ENCODE results near the gene APOA4. TPM values are rescaled to one million over a fixed set of nuclear protein-coding genes. Genes with fewer than 3 reads are reported as not detected.
A peak's percentile ranks its signal among the peaks of the same experiment; 100 is the strongest.

Gene APOA4
- total RNA-seq, 2 experiments from 2014 or later: not detected

DNA sequence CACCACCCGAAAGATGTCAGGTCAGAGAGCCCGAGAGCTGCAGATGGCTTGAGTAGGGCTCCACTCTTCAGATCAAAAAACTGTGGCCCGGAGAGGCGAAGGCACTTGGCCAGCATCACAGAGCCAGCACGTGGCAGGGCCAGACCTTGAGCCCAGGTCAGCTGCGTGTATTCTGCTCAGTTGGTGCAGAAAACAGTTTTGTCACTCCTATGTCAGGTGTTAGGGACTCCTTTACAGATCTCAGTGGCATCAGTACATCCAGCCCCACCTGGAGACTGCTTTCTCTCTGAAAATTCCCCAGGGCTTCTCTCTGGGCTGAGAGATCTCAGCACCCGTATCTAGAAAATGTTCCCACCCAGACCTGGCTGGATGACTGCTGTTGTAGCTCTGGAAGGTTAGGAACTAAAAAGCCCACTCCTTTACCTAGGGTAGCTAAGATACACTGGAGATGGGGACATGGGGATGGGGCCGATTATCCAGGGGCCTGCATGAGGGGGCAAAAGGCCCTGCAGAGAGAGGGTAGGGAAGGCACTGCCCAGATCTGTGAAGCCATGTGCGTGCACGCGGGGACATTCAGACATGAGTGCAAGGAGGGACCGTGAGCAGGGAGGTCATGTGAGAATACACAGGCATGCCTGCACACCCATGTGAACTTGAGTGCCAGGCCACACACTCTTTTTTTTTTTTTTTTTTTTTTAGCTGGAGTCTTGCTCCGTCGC is 10.9 kb upstream of the APOA4 start:
- peak overlapping the region; percentile 9 for H3K27ac Mint-ChIP-seq
- DNase-seq: no peak
- no peaks in the 10 kb centered on the region for H3K36me3 Mint-ChIP-seq (ENCODE audit: low read depth)
- ChIA-PET CTCF (interaction anchor here (1.0 to 3.8 kb wide), 2 partner anchors 17 to 42 kb away, joined by 3 to 33 read pairs; partner anchors contain the start of gene APOA5), POLR2A (no interaction called here)
- H3K4me3 Mint-ChIP-seq: no peak overlapping the region
- no peaks in the 10 kb centered on the region for H3K27me3 Mint-ChIP-seq
- peaks cover 16% of the 10 kb centered on the region for H3K4me1 Mint-ChIP-seq
- H3K9me3 Mint-ChIP-seq: no peaks in the 10 kb centered on the region

GRCh38 chr11:116833491-116833815 is 10.3 kb upstream of the APOA4 start:
- Mint-ChIP-seq H3K9me3 (no peaks in the 10 kb centered on the region), H3K4me1 (peaks cover 16% of the 10 kb centered on the region), H3K4me3 (no peak overlapping the region), H3K27ac (no peak overlapping the region), H3K27me3 (no peaks in the 10 kb centered on the region), H3K36me3 (ENCODE audit: low read depth) (no peaks in the 10 kb centered on the region)
- CTCF ChIA-PET: interaction anchor here (1.0 to 3.8 kb wide), 2 partner anchors 16 to 41 kb away, joined by 3 to 33 read pairs; partner anchors contain the start of gene APOA5
- DNase-seq: no peak
- POLR2A ChIA-PET: no interaction called here

- H3K36me3 Mint-ChIP-seq (ENCODE audit: low read depth): no peaks in the 10 kb centered on the region
- no peaks in the 10 kb centered on the region for H3K27me3 Mint-ChIP-seq
- DNase-seq: no peak
- peaks cover 16% of the 10 kb centered on the region for H3K4me1 Mint-ChIP-seq
- H3K27ac Mint-ChIP-seq: peak overlapping the region; percentile 46
- ChIA-PET CTCF (interaction anchor here (0.9 to 1.0 kb wide), 2 partner anchors 15 kb away, joined by 3 to 4 read pairs; no protein-coding TSS in a partner anchor), POLR2A (no interaction called here)
- no peaks in the 10 kb centered on the region for H3K9me3 Mint-ChIP-seq
- H3K4me3 Mint-ChIP-seq: no peak overlapping the region
These were observed 9.5 kb upstream of the APOA4 start for GRCh38 chr11:116832350-116833290.

DNA sequence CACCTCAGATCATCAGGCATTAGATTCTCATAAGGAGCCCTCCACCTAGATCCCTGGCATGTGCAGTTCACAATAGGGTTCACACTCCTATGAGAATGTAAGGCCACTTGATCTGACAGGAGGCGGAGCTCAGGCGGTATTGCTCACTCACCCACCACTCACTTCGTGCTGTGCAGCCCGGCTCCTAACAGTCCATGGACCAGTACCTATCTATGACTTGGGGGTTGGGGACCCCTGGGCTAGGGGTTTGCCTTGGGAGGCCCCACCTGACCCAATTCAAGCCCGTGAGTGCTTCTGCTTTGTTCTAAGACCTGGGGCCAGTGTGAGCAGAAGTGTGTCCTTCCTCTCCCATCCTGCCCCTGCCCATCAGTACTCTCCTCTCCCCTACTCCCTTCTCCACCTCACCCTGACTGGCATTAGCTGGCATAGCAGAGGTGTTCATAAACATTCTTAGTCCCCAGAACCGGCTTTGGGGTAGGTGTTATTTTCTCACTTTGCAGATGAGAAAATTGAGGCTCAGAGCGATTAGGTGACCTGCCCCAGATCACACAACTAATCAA is 8.8 kb upstream of the APOA4 start:
- ChIA-PET CTCF (interaction anchor here (0.9 kb wide), 1 partner anchor 16 kb away, joined by 4 read pairs; no protein-coding TSS in a partner anchor), POLR2A (no interaction called here)
- Mint-ChIP-seq H3K4me1 (peaks cover 16% of the 10 kb centered on the region), H3K9me3 (no peaks in the 10 kb centered on the region), H3K36me3 (ENCODE audit: low read depth) (no peaks in the 10 kb centered on the region), H3K27me3 (no peaks in the 10 kb centered on the region), H3K4me3 (no peak overlapping the region), H3K27ac (no peak overlapping the region)
- DNase-seq: no peak

DNA sequence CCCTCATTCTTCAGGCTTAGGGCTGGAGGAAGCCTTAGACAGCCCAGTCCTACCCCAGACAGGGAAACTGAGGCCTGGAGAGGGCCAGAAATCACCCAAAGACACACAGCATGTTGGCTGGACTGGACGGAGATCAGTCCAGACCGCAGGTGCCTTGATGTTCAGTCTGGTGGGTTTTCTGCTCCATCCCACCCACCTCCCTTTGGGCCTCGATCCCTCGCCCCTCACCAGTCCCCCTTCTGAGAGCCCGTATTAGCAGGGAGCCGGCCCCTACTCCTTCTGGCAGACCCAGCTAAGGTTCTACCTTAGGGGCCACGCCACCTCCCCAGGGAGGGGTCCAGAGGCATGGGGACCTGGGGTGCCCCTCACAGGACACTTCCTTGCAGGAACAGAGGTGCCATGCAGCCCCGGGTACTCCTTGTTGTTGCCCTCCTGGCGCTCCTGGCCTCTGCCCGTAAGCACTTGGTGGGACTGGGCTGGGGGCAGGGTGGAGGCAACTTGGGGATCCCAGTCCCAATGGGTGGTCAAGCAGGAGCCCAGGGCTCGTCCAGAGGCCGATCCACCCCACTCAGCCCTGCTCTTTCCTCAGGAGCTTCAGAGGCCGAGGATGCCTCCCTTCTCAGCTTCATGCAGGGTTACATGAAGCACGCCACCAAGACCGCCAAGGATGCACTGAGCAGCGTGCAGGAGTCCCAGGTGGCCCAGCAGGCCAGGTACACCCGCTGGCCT is 7.2 kb upstream of the APOA4 start:
- Mint-ChIP-seq H3K4me3 (no peak overlapping the region), H3K27ac (no peak overlapping the region), H3K9me3 (no peaks in the 10 kb centered on the region), H3K36me3 (ENCODE audit: low read depth) (no peaks in the 10 kb centered on the region), H3K4me1 (peaks cover 7% of the 10 kb centered on the region), H3K27me3 (no peaks in the 10 kb centered on the region)
- ChIA-PET POLR2A (no interaction called here), CTCF (interaction anchor here (0.7 kb wide), 1 partner anchor 39 kb away, joined by 4 read pairs; the partner anchor contains the start of gene APOA5)
- no peak for DNase-seq

DNA sequence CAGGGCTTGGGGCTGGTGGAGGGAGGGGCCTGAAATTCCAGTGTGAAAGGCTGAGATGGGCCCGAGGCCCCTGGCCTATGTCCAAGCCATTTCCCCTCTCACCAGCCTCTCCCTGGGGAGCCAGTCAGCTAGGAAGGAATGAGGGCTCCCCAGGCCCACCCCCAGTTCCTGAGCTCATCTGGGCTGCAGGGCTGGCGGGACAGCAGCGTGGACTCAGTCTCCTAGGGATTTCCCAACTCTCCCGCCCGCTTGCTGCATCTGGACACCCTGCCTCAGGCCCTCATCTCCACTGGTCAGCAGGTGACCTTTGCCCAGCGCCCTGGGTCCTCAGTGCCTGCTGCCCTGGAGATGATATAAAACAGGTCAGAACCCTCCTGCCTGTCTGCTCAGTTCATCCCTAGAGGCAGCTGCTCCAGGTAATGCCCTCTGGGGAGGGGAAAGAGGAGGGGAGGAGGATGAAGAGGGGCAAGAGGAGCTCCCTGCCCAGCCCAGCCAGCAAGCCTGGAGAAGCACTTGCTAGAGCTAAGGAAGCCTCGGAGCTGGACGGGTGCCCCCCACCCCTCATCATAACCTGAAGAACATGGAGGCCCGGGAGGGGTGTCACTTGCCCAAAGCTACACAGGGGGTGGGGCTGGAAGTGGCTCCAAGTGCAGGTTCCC is 6.5 kb upstream of the APOA4 start, which contains the start of gene APOC3:
APOC3 (plus strand) TSS at position 383 of the 659 bp plus-strand sequence. CDS start 676 bp downstream, outside the sequence.
- H3K27me3 Mint-ChIP-seq: no peaks in the 10 kb centered on the region
- peaks cover under 1% of the 10 kb centered on the region for H3K4me1 Mint-ChIP-seq
- no peak within 1 kb of the TSS for H3K27ac Mint-ChIP-seq
- ChIA-PET POLR2A (no interaction called here), CTCF (interaction anchor here (0.7 kb wide), 1 partner anchor 38 kb away, joined by 4 read pairs; the partner anchor contains the start of gene APOA5)
- H3K9me3 Mint-ChIP-seq: no peaks in the 10 kb centered on the region
- no peaks in the 10 kb centered on the region for H3K36me3 Mint-ChIP-seq (ENCODE audit: low read depth)
- DNase-seq: no peak
- no peak within 1 kb of the TSS for H3K4me3 Mint-ChIP-seq

DNA sequence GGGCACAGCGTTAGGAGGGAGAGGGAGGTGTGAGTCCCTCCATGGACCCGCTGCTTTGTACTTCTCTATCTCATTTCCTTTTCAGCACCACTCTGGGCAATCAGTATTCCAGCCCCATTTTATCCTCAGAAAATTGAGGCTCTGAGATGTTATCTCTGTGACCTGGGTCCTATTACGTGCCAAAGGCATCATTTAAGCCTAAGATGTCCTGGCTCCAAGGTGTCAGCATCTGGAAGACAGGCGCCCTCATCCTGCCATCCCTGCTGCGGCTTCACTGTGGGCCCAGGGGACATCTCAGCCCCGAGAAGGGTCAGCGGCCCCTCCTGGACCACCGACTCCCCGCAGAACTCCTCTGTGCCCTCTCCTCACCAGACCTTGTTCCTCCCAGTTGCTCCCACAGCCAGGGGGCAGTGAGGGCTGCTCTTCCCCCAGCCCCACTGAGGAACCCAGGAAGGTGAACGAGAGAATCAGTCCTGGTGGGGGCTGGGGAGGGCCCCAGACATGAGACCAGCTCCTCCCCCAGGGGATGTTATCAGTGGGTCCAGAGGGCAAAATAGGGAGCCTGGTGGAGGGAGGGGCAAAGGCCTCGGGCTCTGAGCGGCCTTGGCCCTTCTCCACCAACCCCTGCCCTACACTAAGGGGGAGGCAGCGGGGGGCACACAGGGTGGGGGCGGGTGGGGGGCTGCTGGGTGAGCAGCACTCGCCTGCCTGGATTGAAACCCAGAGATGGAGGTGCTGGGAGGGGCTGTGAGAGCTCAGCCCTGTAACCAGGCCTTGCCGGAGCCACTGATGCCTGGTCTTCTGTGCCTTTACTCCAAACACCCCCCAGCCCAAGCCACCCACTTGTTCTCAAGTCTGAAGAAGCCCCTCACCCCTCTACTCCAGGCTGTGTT is 5.8 kb upstream of the APOA4 start:
- Mint-ChIP-seq H3K27me3 (no peaks in the 10 kb centered on the region), H3K36me3 (ENCODE audit: low read depth) (no peaks in the 10 kb centered on the region), H3K27ac (no peak overlapping the region), H3K4me1 (no peaks in the 10 kb centered on the region), H3K4me3 (no peak overlapping the region), H3K9me3 (no peaks in the 10 kb centered on the region)
- ChIA-PET POLR2A (no interaction called here), CTCF (no interaction called here)
- DNase-seq: no peak

- H3K27ac Mint-ChIP-seq: no peak overlapping the region
- H3K27me3 Mint-ChIP-seq: no peaks in the 10 kb centered on the region
- H3K4me3 Mint-ChIP-seq: no peak overlapping the region
- H3K9me3 Mint-ChIP-seq: no peaks in the 10 kb centered on the region
- no peak for DNase-seq
- H3K4me1 Mint-ChIP-seq: no peaks in the 10 kb centered on the region
- no peaks in the 10 kb centered on the region for H3K36me3 Mint-ChIP-seq (ENCODE audit: low read depth)
- ChIA-PET CTCF (interaction anchor here (1.4 kb wide), 1 partner anchor 8 kb away, joined by 5 read pairs; no protein-coding TSS in a partner anchor), POLR2A (no interaction called here)
These were observed 4.4 kb upstream of the APOA4 start for GRCh38 chr11:116827461-116827860.

DNA sequence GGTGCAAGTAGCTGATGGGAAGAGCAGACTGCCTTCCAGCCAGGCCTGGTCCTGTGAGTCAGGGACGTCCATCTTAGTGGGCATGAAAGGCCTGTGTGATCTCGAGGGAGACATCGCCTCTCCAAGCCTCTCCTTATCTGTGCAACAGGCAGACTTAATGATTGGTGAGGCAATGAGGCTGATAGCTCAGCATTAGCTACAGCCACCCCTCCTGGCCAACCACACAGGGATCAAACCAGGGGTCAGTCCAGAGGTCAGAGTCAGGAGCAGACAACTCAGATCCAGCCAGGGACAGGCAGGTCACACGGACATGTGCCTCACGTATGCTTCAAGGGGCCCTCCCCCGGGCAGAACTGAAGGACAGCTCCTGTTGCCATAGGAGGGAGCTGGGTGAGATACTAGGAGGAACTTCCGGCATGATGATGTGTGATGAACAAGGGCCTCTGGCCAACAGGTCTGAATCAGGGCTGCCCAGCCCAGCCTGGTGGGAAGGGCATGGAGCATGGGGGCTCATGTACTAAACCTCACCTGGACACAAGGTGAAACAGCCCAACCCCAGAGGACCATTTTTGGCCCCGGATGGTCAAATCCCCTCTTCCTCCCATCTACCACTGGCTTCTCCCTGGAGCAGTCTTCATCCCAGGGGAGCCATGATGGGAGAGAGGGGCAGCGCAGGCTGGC is 3.8 kb upstream of the APOA4 start:
- POLR2A ChIA-PET: no interaction called here

DNA sequence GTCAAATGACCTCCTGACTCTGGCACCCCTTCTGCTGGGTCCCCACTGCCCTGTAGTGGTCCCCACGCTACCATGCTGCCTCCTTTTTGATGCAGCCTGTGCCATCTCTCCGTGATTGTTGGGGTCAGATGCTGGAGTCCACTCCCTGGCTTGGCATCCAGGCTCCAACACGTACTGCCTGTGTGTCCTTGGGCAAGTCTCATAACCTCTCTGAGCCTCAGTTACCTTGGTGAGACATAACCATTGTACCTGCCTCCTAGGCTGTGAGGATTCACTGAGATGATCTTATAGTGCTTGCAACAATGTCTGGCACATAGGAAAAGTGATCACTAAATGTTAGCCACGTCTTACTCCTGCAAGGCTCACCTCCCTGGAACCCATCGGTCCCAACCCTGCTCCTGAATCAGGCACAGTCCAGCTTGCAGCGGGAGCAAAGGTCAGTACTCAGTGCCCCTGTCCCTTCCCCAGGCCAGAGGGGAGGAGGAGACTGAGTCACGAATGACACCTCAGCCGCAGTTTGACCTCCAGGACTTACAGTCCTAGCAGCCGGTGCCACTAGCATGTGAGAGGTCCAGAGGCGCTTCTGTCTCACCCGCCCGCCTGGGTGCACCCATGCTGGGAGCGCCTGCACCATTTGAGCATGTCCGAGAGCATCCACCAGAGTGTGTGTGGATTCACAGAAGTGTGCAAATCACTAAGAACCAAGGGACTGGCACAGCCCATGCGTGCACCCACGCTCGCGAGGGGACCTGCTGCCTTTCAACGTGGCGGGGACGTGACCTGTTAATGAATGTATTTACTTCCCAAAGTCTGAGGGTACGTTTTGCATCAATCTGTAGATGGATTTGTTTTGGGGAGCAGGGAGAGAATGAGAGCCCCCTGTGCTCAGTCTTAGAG is 3.0 kb upstream of the APOA4 start:
- no peak overlapping the region for H3K4me3 Mint-ChIP-seq
- no peak overlapping the region for H3K27ac Mint-ChIP-seq
- ChIA-PET CTCF (interaction anchor here (1.0 to 1.4 kb wide), 2 partner anchors 10 kb away, joined by 3 to 5 read pairs; no protein-coding TSS in a partner anchor), POLR2A (no interaction called here)
- no peaks in the 10 kb centered on the region for H3K9me3 Mint-ChIP-seq
- H3K36me3 Mint-ChIP-seq (ENCODE audit: low read depth): no peaks in the 10 kb centered on the region
- no peak for DNase-seq
- no peaks in the 10 kb centered on the region for H3K27me3 Mint-ChIP-seq
- H3K4me1 Mint-ChIP-seq: no peaks in the 10 kb centered on the region

More for the DNA sequence above, 3.8 kb upstream of the APOA4 start:
- Mint-ChIP-seq H3K9me3 (no peaks in the 10 kb centered on the region), H3K4me1 (no peaks in the 10 kb centered on the region), H3K27ac (no peak overlapping the region), H3K36me3 (ENCODE audit: low read depth) (no peaks in the 10 kb centered on the region), H3K27me3 (no peaks in the 10 kb centered on the region), H3K4me3 (no peak overlapping the region)
- CTCF ChIA-PET: interaction anchor here (1.4 kb wide), 1 partner anchor 9 kb away, joined by 5 read pairs; no protein-coding TSS in a partner anchor
- no peak for DNase-seq
